Upper lobe of right lung (tissue), 1 donor: ENCODE data around the gene MEIS1. TPM values are rescaled to one million over a fixed set of nuclear protein-coding genes. Genes with fewer than 3 reads are reported as not detected.

Source experiments
- ATAC-seq: fragments of 200-7000 bp; cut with Tn5 transposase; one replicate; pipeline ENCODE4 v1.9.1; 2020; ENCODE audit warnings: mild to moderate bottlenecking, moderate library complexity
- DNase-seq: peaks from one replicate; pipeline ENCODE4 v3.0.0-alpha.2; 2020
- H3K27ac ChIP-seq: fragments of 200-600 bp; one replicate; pipeline ENCODE4 v1.8.0; 2022
- H3K27me3 ChIP-seq: fragments of 200-600 bp; one replicate; pipeline ENCODE4 v1.8.0; 2022; ENCODE audit warnings: mild to moderate bottlenecking
- H3K36me3 ChIP-seq: fragments of 200-600 bp; one replicate; pipeline ENCODE4 v1.8.0; 2022
- H3K4me1 ChIP-seq: fragments of 200-600 bp; one replicate; pipeline ENCODE4 v1.8.0; 2022
- H3K4me3 ChIP-seq: fragments of 200-600 bp; one replicate; pipeline ENCODE4 v1.8.0; 2022; ENCODE audit warnings: mild to moderate bottlenecking
- H3K9me3 ChIP-seq: fragments of 200-600 bp; one replicate; pipeline ENCODE4 v1.8.0; 2022
- intact Hi-C: fragments of 100-400 bp; cut with DNase I; formaldehyde crosslinking; loops from one replicate; pipeline ENCODE4 v1.11.0; 2022
- total RNA-seq: library from RNA; stranded (reverse); fragmentation: NEBNext Ultra II Directional; extraction: Animal tissue kit (Norgen Biotek cat#: 25700); gene quantifications from one replicate; pipeline ENCODE4 v1.2.1, GENCODE V29; 2021
- TF ChIP-seq, protein P1 (sequence below): fragments of 200-600 bp; IDR thresholded peaks from one replicate; pipeline ENCODE4 v1.8.0; 2022; ENCODE audit warnings: antibody characterized with exemption
- donor health status: DM: no; HTN: yes; CAD: no; lungs with severe emphysema.

Gene MEIS1
- total RNA-seq, 1 donor from 2014 or later, result 48.0 TPM

DNA sequence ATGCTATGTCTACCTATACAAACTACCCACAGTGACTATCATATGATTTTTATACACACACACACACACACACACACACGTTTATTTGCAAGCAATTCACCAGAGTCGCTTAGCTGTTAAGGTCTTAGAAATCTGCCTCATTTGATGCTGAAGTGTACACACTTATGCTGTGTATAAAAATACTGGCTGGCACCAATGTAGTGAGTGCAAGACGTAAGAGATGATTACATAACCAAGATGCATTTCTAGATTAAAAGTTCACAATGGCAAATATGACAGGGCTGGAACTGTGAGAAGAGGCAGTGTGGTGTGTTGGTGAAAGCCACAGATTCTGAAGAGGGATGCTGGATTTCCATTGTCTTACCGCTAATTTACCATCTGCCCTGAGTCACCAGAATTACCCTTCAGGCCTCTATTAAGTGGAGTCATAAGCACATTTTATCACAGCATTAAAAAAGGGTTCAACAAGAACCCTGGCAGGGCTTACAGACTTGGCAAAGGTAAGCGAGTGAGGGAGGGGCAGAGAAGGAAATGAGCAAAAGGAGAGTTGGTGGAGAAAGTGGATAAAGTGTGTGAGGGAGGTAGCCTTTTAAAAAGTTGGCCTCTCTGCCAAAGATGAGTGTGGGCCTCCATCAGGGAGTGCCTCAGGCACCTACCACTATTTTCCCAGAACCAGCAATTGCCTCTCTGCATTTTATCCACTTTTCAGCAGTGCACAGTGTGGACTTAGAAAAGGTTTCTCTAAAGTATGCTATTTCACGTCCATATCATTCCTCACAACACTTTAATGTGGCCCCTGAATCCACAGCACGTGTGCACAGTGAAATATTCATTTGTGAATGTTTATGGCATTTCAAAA is 21.5 kb downstream of the MEIS1 start:
- intact Hi-C loops, result no loop called here
- ATAC-seq, result no peak
- peaks cover 5% of the 10 kb centered on the region for H3K36me3 ChIP-seq
- TF ChIP-seq, protein P1, sequence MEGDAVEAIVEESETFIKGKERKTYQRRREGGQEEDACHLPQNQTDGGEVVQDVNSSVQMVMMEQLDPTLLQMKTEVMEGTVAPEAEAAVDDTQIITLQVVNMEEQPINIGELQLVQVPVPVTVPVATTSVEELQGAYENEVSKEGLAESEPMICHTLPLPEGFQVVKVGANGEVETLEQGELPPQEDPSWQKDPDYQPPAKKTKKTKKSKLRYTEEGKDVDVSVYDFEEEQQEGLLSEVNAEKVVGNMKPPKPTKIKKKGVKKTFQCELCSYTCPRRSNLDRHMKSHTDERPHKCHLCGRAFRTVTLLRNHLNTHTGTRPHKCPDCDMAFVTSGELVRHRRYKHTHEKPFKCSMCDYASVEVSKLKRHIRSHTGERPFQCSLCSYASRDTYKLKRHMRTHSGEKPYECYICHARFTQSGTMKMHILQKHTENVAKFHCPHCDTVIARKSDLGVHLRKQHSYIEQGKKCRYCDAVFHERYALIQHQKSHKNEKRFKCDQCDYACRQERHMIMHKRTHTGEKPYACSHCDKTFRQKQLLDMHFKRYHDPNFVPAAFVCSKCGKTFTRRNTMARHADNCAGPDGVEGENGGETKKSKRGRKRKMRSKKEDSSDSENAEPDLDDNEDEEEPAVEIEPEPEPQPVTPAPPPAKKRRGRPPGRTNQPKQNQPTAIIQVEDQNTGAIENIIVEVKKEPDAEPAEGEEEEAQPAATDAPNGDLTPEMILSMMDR, result no peak
- H3K27ac ChIP-seq, result no peak overlapping the region
- no peaks in the 10 kb centered on the region for H3K9me3 ChIP-seq
- no peaks in the 10 kb centered on the region for H3K27me3 ChIP-seq
- DNase-seq, result no peak
- H3K4me3 ChIP-seq, result no peak overlapping the region
- H3K4me1 ChIP-seq, result peaks cover 15% of the 10 kb centered on the region

DNA sequence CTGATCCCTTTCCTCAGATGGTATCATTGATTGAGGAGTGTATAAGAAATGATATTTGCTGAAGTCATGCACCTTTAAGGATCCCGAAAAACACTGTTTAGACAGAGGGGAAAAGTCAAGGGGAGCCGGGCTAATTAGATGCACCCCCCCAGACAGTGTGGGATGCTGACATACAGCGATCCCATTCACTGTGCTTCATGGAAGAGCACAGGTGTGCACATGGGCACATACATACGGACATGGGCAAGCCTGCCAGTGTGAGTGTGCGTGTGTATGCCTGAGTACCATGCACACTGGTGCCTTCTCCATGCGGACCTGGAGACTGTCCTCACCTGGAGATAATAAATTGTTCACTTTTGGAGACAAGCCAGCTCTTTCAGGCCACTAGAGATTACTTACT is 22.6 kb downstream of the MEIS1 start:
- Histone ChIP-seq H3K4me3 (no peak overlapping the region), H3K27me3 (no peaks in the 10 kb centered on the region), H3K4me1 (peaks cover 21% of the 10 kb centered on the region), H3K9me3 (no peaks in the 10 kb centered on the region), H3K27ac (no peak overlapping the region), H3K36me3 (peaks cover 5% of the 10 kb centered on the region)
- TF ChIP-seq, protein P1, result no peak
- no peak for DNase-seq
- intact Hi-C loops, result no loop called here
- ATAC-seq, result peak; percentile 23

DNA sequence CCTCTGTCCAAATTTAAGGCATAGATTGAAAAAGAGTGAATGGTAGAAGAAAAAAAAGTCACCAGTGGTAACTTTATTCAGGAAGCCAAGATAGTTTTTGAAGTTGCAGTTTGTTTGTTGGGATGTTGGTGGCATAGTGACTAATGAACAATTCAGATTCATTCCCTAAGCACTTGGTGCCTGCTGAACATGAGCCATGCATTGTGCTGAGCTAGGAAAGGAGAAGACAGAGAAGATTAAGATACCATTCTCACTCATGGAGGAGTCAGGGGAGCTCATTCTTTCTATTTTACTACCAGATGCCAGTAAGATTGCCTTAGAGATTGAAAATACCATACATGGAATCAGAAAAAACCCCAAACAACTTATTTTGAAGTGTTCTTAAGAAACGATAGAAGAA is 25.1 kb downstream of the MEIS1 start:
- H3K4me3 ChIP-seq, result no peak overlapping the region
- H3K27ac ChIP-seq, result no peak overlapping the region
- intact Hi-C loops, result no loop called here
- DNase-seq (no peak), ATAC-seq (no peak)
- peaks cover 27% of the 10 kb centered on the region for H3K4me1 ChIP-seq
- H3K9me3 ChIP-seq, result no peaks in the 10 kb centered on the region
- H3K27me3 ChIP-seq, result no peaks in the 10 kb centered on the region
- peaks cover 5% of the 10 kb centered on the region for H3K36me3 ChIP-seq
- TF ChIP-seq, protein P1, result no peak

DNA sequence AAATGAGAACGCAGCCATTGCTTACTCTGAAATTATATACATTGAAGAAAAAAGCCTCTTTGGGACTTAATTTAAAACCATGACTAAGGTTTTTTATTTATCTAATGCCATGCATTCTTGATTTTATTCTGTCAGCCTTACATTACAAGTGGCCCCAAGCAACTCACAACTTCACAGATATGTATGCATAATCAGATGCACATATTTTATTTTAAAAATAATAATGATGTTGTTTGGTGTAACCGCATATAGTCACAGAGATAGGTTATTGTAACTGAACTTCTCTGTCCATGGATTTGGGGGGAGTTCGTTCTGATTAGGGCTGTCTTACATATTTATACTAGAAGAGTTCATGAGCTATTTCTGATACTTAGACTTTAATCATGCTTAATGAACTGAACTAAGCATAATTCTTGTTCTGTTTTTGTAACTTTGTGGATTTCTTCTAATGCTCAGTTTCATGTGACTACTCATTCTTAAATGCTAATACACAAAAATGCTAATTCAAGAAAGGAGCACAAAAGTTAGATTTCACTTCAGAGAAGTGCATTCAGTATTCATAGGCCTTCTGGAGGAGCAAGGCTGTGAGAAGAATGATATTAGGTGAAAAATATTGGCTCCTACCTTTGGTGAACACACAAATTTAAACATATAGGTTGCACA is 26.2 kb downstream of the MEIS1 start:
- Histone ChIP-seq H3K27me3 (no peaks in the 10 kb centered on the region), H3K9me3 (no peaks in the 10 kb centered on the region), H3K4me3 (no peak overlapping the region), H3K4me1 (peaks cover 22% of the 10 kb centered on the region), H3K36me3 (peaks cover 5% of the 10 kb centered on the region), H3K27ac (no peak overlapping the region)
- TF ChIP-seq, protein P1, result no peak
- DNase-seq, result no peak
- intact Hi-C loops, result no loop called here
- ATAC-seq, result no peak

DNA sequence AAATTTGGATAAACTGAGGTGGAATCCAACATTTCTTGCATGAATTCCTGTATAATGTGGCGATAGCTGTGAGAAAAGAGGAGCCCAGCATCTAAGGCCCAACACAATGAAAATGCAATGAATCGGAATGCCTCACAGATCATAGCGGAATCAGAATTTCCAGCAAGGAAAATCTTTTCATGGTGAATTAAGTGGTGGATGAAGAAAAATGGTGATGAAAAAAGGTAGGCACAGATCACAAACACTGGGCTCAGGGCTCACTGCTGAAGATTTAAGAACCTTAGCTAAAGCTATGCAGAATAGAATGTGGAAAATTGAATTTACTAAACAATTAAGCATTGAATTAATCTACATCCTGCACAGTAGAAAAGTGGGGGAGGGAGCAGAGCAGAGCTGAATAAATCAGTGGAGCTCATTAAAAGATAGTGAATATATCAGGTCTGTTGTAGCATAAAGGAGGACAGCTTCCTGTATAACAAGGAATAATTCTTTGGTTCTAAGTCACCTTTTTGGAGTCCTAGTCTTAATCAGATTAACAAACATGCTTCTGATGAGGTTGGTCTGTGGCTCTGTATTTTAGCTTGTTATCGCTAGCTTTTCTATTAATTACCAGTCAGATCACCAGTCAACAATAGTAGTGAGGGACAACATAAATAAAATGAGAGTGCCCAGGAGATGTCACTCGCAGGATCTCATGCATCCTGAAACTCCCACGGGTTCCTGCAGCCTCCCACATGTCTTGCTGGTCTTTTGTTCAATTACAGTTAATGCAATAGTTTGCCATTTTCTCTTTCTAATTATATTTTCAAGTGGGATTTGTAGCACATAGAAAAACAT is 27.0 kb downstream of the MEIS1 start:
- Histone ChIP-seq H3K27me3 (no peaks in the 10 kb centered on the region), H3K27ac (no peak overlapping the region), H3K4me1 (peaks cover 21% of the 10 kb centered on the region), H3K4me3 (no peak overlapping the region), H3K9me3 (no peaks in the 10 kb centered on the region), H3K36me3 (peaks cover 5% of the 10 kb centered on the region)
- no peak for ATAC-seq
- intact Hi-C loops, result no loop called here
- no peak for DNase-seq
- TF ChIP-seq, protein P1, result no peak
